ENCODE results near the gene SEC14L1. TPM values are rescaled to one million over a fixed set of nuclear protein-coding genes. Genes with fewer than 3 reads are reported as not detected.

SEC14L1 gene
- total and polyA plus RNA-seq, 2 of the 8 experiments (the other 6 are each of a cell fraction or from before 2014, with no cell fraction given): 27.2 to 74.4 TPM

- no peak overlapping the region for H2AFZ ChIP-seq (ENCODE audit: low read length)
- no peaks in the 10 kb centered on the region for H3K27me3 ChIP-seq (replicated peaks in 1 of 4; ENCODE audit: control insufficient read depth in 3 of 4, extremely low read depth in 1 of 4, insufficient read depth in 3 of 4, low read length in 3 of 4)
- H3K79me2 ChIP-seq (ENCODE audit: control insufficient read depth in 1 of 2, insufficient read depth in 2 of 2, low read length in 2 of 2): peaks cover 0 to 34% of the 10 kb centered on the region in 2 experiments; a peak in 2 of 4 replicates
- H2AK5ac ChIP-seq (ENCODE audit: low read depth, low read length): no peak overlapping the region
- FAIRE-seq (no peak), DNase-seq (ENCODE audit: low read depth in 1 of 2, low spot score in 2 of 2) (no peak)
- H3K56ac ChIP-seq (replicated peaks; ENCODE audit: insufficient read length, low read depth, low read length): no peak overlapping the region
- ChIA-PET POLR2A (ENCODE audit: partially characterized antibody) (interaction anchor here (0.9 to 2.3 kb wide), 3 partner anchors 11 to 23 kb away, joined by 3 to 8 read pairs (median 3); partner anchors contain the start of gene SEC14L1), CTCF (ENCODE audit: partially characterized antibody) (interaction anchor here (1.0 to 1.2 kb wide), 2 partner anchors 18 to 63 kb away, joined by 3 to 4 read pairs; no protein-coding TSS in a partner anchor)
- no peak overlapping the region for H3K4me3 ChIP-seq (ENCODE audit: extremely low read depth in 1 of 4, insufficient read depth in 2 of 4, low read depth in 3 of 4, low read length in 4 of 4)
- peaks cover 2% of the 10 kb centered on the region for H3K79me1 ChIP-seq (ENCODE audit: low read depth, low read length)
- no peak overlapping the region for H4K8ac ChIP-seq (ENCODE audit: extremely low read depth, insufficient read depth, low read length)
- no peak overlapping the region; the same call in 1 of the 2 replicates for H3K18ac ChIP-seq (ENCODE audit: extremely low read depth, low read length)
- no peak for TF ChIP-seq BACH1 (IDR thresholded peaks at IDR 0.05; ENCODE audit: low read length)
- TF ChIP-seq TAF7 (optimal IDR thresholded peaks at IDR 0.05; ENCODE audit: borderline replicate concordance, low read depth, low read length): no peak
- no peak for TF ChIP-seq TCF12 (IDR thresholded peaks at IDR 0.05; ENCODE audit: low read depth, low read length)
- H3K27ac ChIP-seq (ENCODE audit: low read depth, low read length): no peak overlapping the region
- H2BK20ac ChIP-seq (ENCODE audit: low read length): no peak overlapping the region
- no peak overlapping the region for H2BK15ac ChIP-seq (ENCODE audit: low read length)
- no peak overlapping the region for H4K5ac ChIP-seq (ENCODE audit: insufficient read length, low read depth, low read length)
- no peaks in the 10 kb centered on the region for H3K9me3 ChIP-seq (ENCODE audit: insufficient read depth in 2 of 2, low read depth in 1 of 2, low read length in 1 of 2)
- peaks cover 1 to 12% of the 10 kb centered on the region in 2 experiments for H4K20me1 ChIP-seq (replicated peaks in 1 of 2; ENCODE audit: control insufficient read depth in 1 of 2, insufficient read depth in 2 of 2, low read length in 2 of 2)
- no peaks in the 10 kb centered on the region for H3K23me2 ChIP-seq (ENCODE audit: low read depth, low read length)
- no peak overlapping the region for H3K4ac ChIP-seq (replicated peaks; ENCODE audit: insufficient read length, low read depth, low read length)
- peaks cover 5 to 10% (median 8%) of the 10 kb centered on the region in 4 experiments; a peak in 6 of 7 replicates for H3K4me1 ChIP-seq (replicated peaks in 1 of 4; ENCODE audit: control insufficient read depth in 3 of 4, insufficient read depth in 4 of 4, low read length in 3 of 4)
- no peak overlapping the region for H3K14ac ChIP-seq (ENCODE audit: insufficient read length)
- H3K9ac ChIP-seq (replicated peaks in 1 of 4; ENCODE audit: extremely low read depth in 1 of 4, low read depth in 3 of 4, low read length in 3 of 4): no peak overlapping the region
- H3K4me2 ChIP-seq (ENCODE audit: insufficient read depth in 1 of 2, low read depth in 2 of 2, low read length in 2 of 2): no peak overlapping the region
- H2BK120ac ChIP-seq (replicated peaks; ENCODE audit: low read depth, low read length): no peak overlapping the region
- no peak overlapping the region for H3K23ac ChIP-seq (ENCODE audit: insufficient read length)
- no peak overlapping the region for H2BK5ac ChIP-seq (ENCODE audit: low read depth, low read length)
- H4K91ac ChIP-seq (replicated peaks; ENCODE audit: insufficient read length, low read length): no peak overlapping the region
- peaks cover 0 to 5% (median 2%) of the 10 kb centered on the region in 4 experiments; a peak in 3 of 8 replicates for H3K36me3 ChIP-seq (ENCODE audit: control insufficient read depth in 2 of 4, insufficient read depth in 4 of 4, low read length in 3 of 4)
- H2BK12ac ChIP-seq (ENCODE audit: low read depth, low read length): no peak overlapping the region
- 85% methylated on average over 7 of the region's 7 CpGs; no CpG with 5 or more reads in 1 of the 2 experiments for WGBS, 2 experiments (ENCODE audit: extremely low coverage in 1 of 2, insufficient coverage in 1 of 2, insufficient read length in 1 of 2, insufficient replicate concordance in 2 of 2, low coverage in 1 of 2, low lambda C conversion rate in 2 of 2, missing lambda C conversion rate in 1 of 2)
Observed at GRCh38 chr17:77151186-77151585, 10.4 kb downstream of the SEC14L1 start.
